ENCODE measurements around the gene RNF17.

DNA sequence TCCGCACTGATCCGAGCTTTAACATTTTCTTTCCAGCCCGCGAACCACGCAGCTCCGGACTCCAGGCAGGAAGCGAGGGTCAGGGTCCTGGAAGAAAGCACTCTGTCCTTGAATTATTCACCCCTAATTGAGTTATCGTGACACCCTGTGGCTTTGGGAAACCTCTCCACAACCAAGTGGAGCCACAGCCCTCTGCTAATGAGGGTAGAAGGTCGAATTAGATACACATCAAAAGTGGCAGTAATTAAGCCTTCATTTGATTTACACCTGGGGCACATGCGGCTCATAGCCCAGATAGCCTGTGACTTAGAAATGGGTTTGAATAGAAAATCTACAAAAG, 15.9 kb upstream of the RNF17 start:
- TF ChIP-seq GATA2 (IDR thresholded peaks at IDR 0.05; ENCODE audit: low read depth, low read length) (no peak), GATA3 (IDR thresholded peaks at IDR 0.05; ENCODE audit: low read depth, low read length) (no peak)
